Left renal pelvis (tissue), 4 donors: ENCODE data around the gene HERC4. TPM values are rescaled to one million over a fixed set of nuclear protein-coding genes. Genes with fewer than 3 reads are reported as not detected.
"Not testable (repeated sequence)": the region's sequence is repeated elsewhere in the genome, so short reads cannot be mapped to it uniquely, and the experiment has no call there.

Experiments
- DNase-seq, 4 donors: peaks; one replicate each; pipeline ENCODE4 v3.0.0-alpha.2; 2013; ENCODE audit warnings: low read depth in 4 of 4, low spot score in 3 of 4
- polyA plus RNA-seq, 4 donors: library from polyadenylated mRNA; unstranded; fragments of 120-200 nt; gene quantifications; one replicate each; pipeline ENCODE4 v1.2.1, GENCODE V29; 2013; ENCODE audit not compliant: insufficient read length in 4 of 4

HERC4 gene
- polyA plus RNA-seq, 4 donors = 37.6 to 56.7 (median 50.8) TPM

DNA sequence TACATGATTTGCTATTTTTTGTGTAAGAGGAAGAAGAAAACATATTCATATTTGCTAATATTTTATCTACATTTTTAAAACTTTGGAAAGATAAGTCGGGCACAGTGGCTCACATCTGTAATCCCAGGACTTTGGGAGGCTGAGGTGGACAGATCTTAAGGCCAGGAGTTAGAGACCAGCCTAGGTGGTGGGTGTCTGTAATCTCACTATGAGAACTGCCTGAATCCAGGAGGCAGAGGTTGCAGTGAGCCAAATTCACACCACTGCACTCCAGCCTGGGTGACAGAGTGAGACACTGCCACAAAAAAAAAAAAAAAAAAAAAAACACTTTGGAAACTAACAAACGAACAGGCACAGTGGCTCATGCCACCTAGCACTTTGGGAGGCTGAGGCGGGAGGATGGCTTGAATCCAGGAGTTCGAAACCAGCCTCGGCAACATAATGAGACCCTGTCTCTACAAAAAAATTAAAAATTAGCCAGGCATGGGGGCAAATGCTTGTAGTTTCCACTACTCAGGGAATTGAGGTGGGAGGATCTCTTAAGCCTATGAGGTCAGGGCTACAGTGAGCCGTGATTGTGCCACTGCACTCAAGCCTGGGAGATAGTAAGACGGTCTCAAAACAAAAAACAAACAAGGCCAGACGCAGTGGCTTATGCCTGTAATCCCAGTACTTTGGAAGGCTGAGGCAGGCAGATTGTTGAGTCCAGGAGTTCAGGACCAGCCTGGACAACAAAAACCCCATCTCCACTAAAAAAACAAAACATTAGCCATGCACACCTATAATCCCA is 25.6 kb downstream of the HERC4 start:
- DNase-seq = no peak

DNA sequence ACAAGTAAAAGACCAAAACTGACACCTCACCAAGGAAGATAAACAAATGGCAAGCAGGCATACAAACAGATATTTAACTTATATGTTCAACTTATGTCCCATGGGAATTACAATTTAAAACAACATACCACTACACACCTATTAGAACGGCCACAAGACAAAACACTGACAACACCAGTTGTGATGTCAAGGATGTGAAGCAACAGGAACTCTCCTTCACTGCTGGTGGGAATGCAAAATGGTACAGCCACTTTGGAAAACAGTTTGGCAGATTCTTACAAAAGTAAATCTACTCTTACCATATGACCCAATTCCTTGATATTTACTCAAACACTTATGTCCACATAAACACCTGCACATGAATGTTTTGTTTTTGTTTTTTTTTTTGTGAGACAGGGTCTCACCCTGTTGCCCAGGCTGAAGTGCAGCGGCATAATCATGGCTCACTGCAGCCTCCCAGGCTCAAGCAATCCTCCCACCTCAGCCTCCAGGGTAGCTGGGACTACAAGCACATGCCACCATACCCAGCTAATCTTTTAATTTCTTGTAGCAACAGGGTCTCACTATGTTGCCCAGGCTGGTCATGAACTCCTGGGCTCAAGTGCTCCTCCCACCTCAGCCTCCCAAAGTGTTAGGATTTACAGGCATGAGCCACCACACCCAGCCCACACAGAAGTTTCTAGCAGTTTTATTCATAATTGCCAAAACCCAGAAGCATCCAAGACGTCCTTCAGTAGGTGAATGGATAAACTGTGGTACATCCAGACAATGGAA is 27.3 kb downstream of the HERC4 start:
- DNase-seq = no peak

- DNase-seq = no peak
These were observed 28.0 kb downstream of the HERC4 start for GRCh38 chr10:68047122-68047521.

DNA sequence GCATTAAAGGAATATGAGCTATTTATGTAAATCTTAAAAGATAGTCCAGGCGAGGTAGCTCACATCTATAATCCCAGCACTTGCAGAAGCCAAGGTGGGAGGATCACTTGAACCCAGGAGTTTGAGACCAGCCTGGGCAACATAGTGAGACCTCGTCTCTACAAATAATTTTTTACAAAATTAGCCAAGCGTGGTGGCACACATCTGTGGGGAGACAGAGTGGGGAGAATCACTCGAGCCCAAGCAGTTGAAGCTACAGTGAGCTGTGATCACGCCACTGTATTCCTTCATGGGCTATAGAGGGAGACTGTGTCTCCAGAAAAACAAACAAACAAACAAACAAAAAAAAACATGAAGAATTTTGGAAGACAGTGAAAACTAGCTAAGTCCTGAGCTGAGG is 28.4 kb downstream of the HERC4 start:
- DNase-seq = no peak

DNA sequence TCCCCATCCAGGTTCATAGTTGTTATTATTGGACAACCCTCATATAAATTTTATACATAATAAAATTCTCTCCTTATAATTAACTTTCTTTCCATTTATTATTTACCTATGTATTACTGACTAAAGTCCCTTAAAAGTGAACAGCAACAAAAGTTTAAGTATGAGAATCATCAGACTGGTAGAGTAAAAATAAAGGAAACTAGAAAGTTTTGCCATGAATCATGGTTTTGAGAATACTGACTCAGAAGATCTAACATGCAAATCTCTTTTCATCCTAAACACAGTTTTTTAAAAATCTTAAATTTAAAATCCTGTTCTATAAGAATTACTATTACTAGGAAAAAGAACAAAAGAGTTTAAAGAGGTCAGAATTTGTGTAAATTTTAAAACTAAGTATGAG is 32.1 kb downstream of the HERC4 start:
- DNase-seq = no peak

- DNase-seq = no peak
These were observed 43.0 kb downstream of the HERC4 start for GRCh38 chr10:68032113-68032512.

DNA sequence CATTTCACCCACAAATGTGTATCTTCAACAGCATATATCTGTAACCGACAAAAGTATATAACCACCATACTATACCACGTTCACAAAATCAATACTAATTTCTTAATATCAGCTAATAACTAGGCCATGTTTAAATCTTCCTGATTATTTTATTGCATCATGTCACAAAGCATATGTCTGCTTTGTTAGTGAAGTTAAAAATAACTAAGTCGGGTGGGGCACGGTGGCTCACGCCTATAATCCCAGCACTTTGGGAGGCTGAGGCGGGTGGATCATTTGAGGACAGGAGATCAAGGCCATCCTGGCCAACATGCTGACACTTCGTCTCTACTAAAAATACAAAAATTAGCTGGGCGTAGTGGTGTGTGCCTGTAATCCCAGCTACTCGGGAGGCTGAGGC is 47.7 kb downstream of the HERC4 start:
- DNase-seq = no peak

DNA sequence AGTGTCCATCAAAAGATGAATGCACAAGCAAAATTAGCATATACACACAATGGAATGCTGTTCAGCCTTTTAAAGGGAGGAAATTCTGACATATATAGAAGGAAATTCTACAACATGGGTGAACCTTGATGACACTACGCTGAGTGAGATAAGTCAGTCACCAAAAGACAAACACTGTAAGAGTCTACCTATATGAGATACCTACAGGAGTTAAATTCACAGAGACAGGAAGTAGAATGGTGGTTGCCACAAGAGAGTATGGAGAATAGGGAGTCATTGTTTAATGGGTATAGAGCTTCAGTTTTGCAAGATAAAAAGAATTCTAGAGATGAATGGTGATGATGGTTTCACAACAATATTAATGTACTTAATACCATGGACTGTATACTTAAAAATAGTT is 51.8 kb downstream of the HERC4 start:
- DNase-seq = no peak

DNA sequence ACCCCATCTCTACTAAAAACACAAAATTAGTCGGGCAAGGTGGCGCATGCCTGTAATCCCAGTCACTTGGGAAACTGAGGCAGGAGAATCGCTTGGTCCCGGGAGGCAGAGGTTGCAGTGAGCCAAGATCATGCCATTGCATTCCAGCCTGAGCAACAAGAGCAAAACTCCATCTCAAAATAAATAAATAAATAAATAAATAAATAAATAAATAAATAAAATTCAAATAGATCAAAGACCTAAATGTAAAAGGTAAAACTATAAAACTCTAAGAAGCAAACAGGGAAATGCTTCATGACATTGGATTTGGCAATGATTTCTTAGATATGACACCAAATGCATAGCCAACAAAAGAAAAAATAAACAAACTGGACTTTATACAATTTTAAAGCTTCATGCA is 52.8 kb downstream of the HERC4 start:
- DNase-seq = not testable (repeated sequence)

GRCh38 chr10:68016519-68016918 is 58.6 kb downstream of the HERC4 start:
- not testable (repeated sequence) for DNase-seq

- no peak for DNase-seq
These were observed 64.6 kb downstream of the HERC4 start for GRCh38 chr10:68010426-68010940.

DNA sequence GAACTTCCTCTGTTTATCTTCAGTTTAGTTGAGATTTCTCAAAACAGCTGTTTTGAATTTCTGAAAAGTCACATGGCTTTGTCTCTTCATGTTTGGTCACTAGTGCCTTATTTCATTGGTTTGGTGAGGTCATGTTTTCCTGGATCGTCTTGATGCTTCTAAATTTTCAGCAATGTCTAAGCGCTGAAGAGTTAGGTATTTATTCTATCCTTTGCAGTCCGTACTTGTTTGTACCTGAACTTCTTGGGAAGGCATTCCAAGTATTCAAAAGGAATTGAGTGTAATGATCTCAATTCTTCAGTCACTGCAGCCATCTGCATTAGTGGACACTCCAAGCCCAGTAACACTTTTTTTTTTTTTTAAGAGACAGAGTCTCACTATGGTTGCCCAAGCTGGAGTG is 67.7 kb downstream of the HERC4 start:
- DNase-seq = no peak

- DNase-seq = no peak
These were observed 73.5 kb downstream of the HERC4 start for GRCh38 chr10:68001539-68001938.

DNA sequence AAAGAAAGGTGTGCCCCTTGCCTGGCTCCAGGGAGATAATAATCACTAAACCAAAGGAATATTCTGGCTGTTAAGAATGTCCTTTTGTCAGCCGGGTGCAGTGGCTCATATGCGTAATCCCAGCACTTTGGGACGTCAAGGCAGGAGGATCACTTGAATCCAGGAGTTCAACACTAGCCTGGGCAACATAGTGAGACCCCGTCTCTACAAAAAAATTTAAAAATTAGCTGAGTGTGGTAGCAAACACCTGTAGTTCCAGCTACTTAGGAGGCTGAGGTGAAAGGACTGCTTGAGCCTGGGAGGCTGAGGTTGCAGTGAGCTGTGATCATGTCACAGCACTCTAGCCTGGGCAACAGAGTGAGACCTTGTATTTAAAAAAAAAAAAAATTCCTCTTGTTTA is 74.1 kb downstream of the HERC4 start:
- DNase-seq = no peak

GRCh38 chr10:67990093-67990492 is 85.0 kb downstream of the HERC4 start:
- DNase-seq = no peak

DNA sequence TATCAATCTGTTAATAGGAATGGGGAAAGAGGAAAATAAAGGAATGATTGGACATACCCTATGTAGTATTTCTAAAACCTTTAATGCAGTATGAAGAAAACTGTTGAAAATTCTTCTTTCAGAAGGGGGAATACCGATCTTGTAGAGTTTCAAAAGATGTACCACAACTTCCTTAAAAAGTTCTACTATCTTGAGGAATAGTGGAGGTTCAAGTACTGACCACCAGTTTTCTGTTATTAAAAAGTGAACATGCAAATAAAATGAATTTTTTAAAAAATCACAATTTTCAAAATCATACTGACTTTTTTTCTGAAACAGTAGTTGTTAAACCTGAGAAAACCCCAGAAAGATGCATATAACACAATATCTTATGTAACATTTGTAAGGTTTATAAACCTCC is 86.5 kb downstream of the HERC4 start:
- no peak for DNase-seq

DNA sequence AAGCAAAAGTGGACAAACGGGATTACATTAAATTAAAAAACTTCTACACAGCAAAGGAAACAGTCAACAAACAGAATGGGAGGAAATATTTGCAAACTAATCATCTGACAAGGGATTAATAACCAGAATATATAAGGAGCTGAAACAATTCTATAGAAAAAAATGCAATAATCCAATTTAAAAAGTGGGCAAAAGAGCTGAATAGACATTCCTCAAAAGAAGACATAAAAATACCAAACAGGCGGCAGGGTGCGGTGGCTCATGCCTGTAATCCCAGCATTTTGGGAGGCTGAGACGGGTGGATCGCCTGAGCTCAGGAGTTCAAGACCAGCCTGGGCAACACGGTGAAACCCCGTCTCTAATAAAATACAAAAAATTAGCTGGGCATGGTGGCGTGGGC is 92.5 kb downstream of the HERC4 start:
- DNase-seq = not testable (repeated sequence)

- no peak for DNase-seq
These were observed 96.3 kb downstream of the HERC4 start for GRCh38 chr10:67978749-67979148.

GRCh38 chr10:67977251-67977650 is 97.8 kb downstream of the HERC4 start:
- DNase-seq = no peak

- DNase-seq = no peak
These were observed 98.5 kb downstream of the HERC4 start for GRCh38 chr10:67976292-67977245.

DNA sequence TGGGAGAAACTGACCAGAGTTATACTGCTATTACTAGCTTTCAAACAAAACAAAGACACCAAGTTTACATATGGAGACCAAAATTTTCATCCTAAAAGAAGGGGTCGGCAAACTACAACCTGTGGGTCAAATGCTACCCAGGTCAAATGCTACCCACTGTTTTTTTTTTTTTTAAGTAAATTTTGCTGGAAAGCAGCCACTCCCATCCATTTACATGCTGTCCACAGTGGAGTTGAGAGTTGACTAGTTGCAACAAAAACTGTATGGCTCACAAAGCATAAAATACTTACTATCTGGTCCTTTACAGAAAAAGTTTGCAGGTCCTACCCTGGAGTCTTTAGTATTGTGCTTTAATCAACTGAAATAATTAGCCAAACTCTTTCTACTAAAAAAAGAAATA is 99.2 kb downstream of the HERC4 start:
- no peak for DNase-seq
